Heart left ventricle (tissue), 16 donors: ENCODE data around the gene IPMK. TPM values are rescaled to one million over a fixed set of nuclear protein-coding genes. Genes with fewer than 3 reads are reported as not detected.

Experiments used
- ATAC-seq, 4 donors: fragments of 200-7000 bp; cut with Tn5 transposase; one replicate each; pipeline ENCODE4 v1.9.1; 2020 to 2022; ENCODE audit warnings: moderate library complexity in 4 of 4, mild to moderate bottlenecking in 3 of 4, moderate number of reproducible peaks in 1 of 4
- DNase-seq, 5 donors: peaks; one replicate each; pipeline ENCODE4 v3.0.0-alpha.2; 2020
- H3K27ac ChIP-seq, 12 donors: fragments of 200-600 bp; sonication (generic) in 4 of 12; one replicate each; pipeline versions ENCODE4 v1.5.0 to v1.8.0; 2016 to 2022; ENCODE audit warnings: mild to moderate bottlenecking in 2 of 12
- H3K27me3 ChIP-seq, 9 donors: fragments of 200-600 bp; sonication (generic) in 2 of 9; one replicate each; pipeline versions ENCODE4 v1.5.1 to v1.8.0; 2016 to 2022; ENCODE audit warnings: mild to moderate bottlenecking in 3 of 9
- H3K36me3 ChIP-seq, 9 donors: fragments of 200-600 bp; sonication (generic) in 2 of 9; one replicate each; pipeline versions ENCODE4 v1.5.0 to v1.8.0; 2018 to 2022; ENCODE audit warnings: mild to moderate bottlenecking in 2 of 9
- H3K4me1 ChIP-seq, 12 donors: fragments of 200-600 bp; sonication (generic) in 4 of 12; one replicate each; pipeline versions ENCODE4 v1.5.0 to v1.8.0; 2016 to 2022; ENCODE audit warnings: mild to moderate bottlenecking in 3 of 12
- H3K4me3 ChIP-seq, 12 donors: fragments of 200-600 bp; sonication (generic) in 4 of 12; one replicate each; pipeline versions ENCODE4 v1.5.0 to v1.8.0; 2017 to 2022; ENCODE audit warnings: mild to moderate bottlenecking in 9 of 12, moderate library complexity in 4 of 12
- H3K9me3 ChIP-seq, 12 donors: fragments of 200-600 bp; sonication (generic) in 4 of 12; one replicate each; pipeline versions ENCODE4 v1.5.0 to v1.8.0; 2016 to 2022; ENCODE audit warnings: mild to moderate bottlenecking in 1 of 12
- CTCF ChIP-seq, 12 donors: fragments of 200-600 bp; sonication (generic) in 4 of 12; IDR thresholded peaks; one replicate each; pipeline versions ENCODE4 v1.5.0 to v1.8.0; 2018 to 2022; ENCODE audit warnings: antibody characterized with exemption in 12 of 12, mild to moderate bottlenecking in 5 of 12
- POLR2A ChIP-seq, 2 donors: fragments of 450-650 bp; IDR thresholded peaks; one replicate each; pipeline ENCODE4 v1.6.1; 2017; ENCODE audit warnings: antibody characterized with exemption in 2 of 2, mild to moderate bottlenecking in 2 of 2, moderate library complexity in 2 of 2
- WGBS, 4 donors: extraction: QIAGEN DNeasy Blood & Tissue Kit in 2 of 4; methylation state at CpG; one replicate each; pipeline versions ENCODE4 v1.1.5 to v1.1.7; 2013 to 2018; 5-methylcytosine and 5-hydroxymethylcytosine counted together
- intact Hi-C, 10 donors: fragments of 100-400 bp; cut with DNase I; formaldehyde crosslinking; loops; one replicate each; pipeline versions ENCODE4 v1.11.1 to v1.14.2; 2022
- polyA plus RNA-seq, 2 donors: library from polyadenylated mRNA; stranded (reverse); fragments of 200-250 nt; gene quantifications; one replicate each; pipeline ENCODE4 v1.2.3, GENCODE V29; 2013
- total RNA-seq, 9 donors: library from RNA; depleted of rRNA in 2 of 9; stranded (reverse); fragments of >200 nt in 2 of 9; fragmentation: NEBNext Ultra II Directional in 3 of 9; extraction: Animal tissue kit (Norgen Biotek cat#: 25700) in 3 of 9; gene quantifications; one replicate each; pipeline versions ENCODE4 v1.1.0 to v1.2.4, GENCODE V29; 2016 to 2023
- donor health status: ischemic (EF 13 %, LVEDD 7.1; RV severe dilation, severe dysfunction).
- donor health status: healthy with polysubstance abuse.
- donor health status: DM: no; HTN: yes; CAD: no.
- donor health status: DM: no; HTN: no; CAD: no.
- donor health status: ischemic (EF 25% LVEDD 6.9; RV normal size, moderate dysfunction).
- donor health status: ischemic (EF 25% LVEDD 5.7; RV mildly dilated, moderate dysfunction).
- donor health status: healthy.
- donor health status: DM: yes; HTN: yes; CAD: no.
- donor health status: ischemic (EF 35%, LVEDD 5.7; RV mildly dilated, moderate dysfunction).
- donor health status: nonischemic (EF 11% LVEDD 7.7; RV severe dilation, severe dysfunction).
- donor health status: DM: yes; HTN: yes; CAD: no.
- donor health status: PGD.
- donor health status: ischemic (EF 29% LVEDD 5.4; RV normal size, mild dysfunction).
- donor health status: nonischemic (EF 23%, LVEDD 6.1; RV moderate dilation, normal function).

The IPMK gene
- total and polyA plus RNA-seq, 11 donors, result 0.95 to 4.2 (median 2.4) TPM

GRCh38 chr10:58152673-58153263 is 114.9 kb downstream of the IPMK start:
- Histone ChIP-seq H3K36me3 (no peaks in the 10 kb centered on the region), H3K4me1 (no peaks in the 10 kb centered on the region), H3K27ac (no peak overlapping the region), H3K9me3 (no peaks in the 10 kb centered on the region), H3K4me3 (no peak overlapping the region), H3K27me3 (peaks cover 0 to 3% (median 0%) of the 10 kb centered on the region in 9 donors)
- intact Hi-C loops, result loop anchor here in 6 of 10 donors (5.0 to 10.0 kb wide), 5 partner anchors 568 to 815 kb away; no protein-coding TSS in a partner anchor
- 31 to 33% (median 32%) methylated on average over 8 of the region's 8 CpGs for WGBS, 4 donors
- ATAC-seq, result no peak
- peak in 4 of 5 donors; percentile 13 to 36 (median 25) for DNase-seq
- TF ChIP-seq POLR2A (IDR thresholded peaks at IDR 0.05) (no peak), CTCF (IDR thresholded peaks at IDR 0.05) (peak; percentile 15 to 60 (median 44))

- DNase-seq (no peak), ATAC-seq (no peak)
- Histone ChIP-seq H3K4me3 (no peak overlapping the region), H3K4me1 (no peaks in the 10 kb centered on the region), H3K36me3 (no peaks in the 10 kb centered on the region), H3K27ac (no peak overlapping the region), H3K27me3 (peaks cover 0 to 3% (median 0%) of the 10 kb centered on the region in 9 donors), H3K9me3 (no peaks in the 10 kb centered on the region)
- 41 to 52% (median 43%) methylated on average over 1 of the region's 1 CpG for WGBS, 4 donors
- intact Hi-C loops, result loop anchor here in 6 of 10 donors (5.0 to 10.0 kb wide), 5 partner anchors 565 to 813 kb away; no protein-coding TSS in a partner anchor
- TF ChIP-seq POLR2A (IDR thresholded peaks at IDR 0.05), result no peak
- TF ChIP-seq CTCF (IDR thresholded peaks at IDR 0.05), result no peak
Measured at GRCh38 chr10:58150290-58150689, 117.4 kb downstream of the IPMK start.

GRCh38 chr10:58143944-58144343 is 123.8 kb downstream of the IPMK start:
- no peak for ATAC-seq
- TF ChIP-seq CTCF (IDR thresholded peaks at IDR 0.05) (no peak), POLR2A (IDR thresholded peaks at IDR 0.05) (no peak)
- no peaks in the 10 kb centered on the region for H3K4me1 ChIP-seq
- H3K36me3 ChIP-seq, result no peaks in the 10 kb centered on the region
- no peak overlapping the region for H3K4me3 ChIP-seq
- H3K9me3 ChIP-seq, result peaks cover 0 to 9% (median 0%) of the 10 kb centered on the region in 12 donors
- DNase-seq, result no peak
- H3K27me3 ChIP-seq, result no peaks in the 10 kb centered on the region
- intact Hi-C loops, result no loop called here
- no peak overlapping the region for H3K27ac ChIP-seq

Other genes starting within 250 kb of the IPMK start
- gene CISD1, start 1.3 kb upstream of the IPMK start, total RNA-seq, result 100 to 1,000 TPM in 8 of 9 donors, 10 to 100 TPM in 1; 73.9 to 179 (median 155) TPM
- 10 to 100 TPM; 75.6 to 91.2 TPM for gene CISD1, start 1.3 kb upstream of the IPMK start, polyA plus RNA-seq
- 10 to 100 TPM; 30.8 to 84.2 (median 51.1) TPM for gene UBE2D1, start 67.1 kb upstream of the IPMK start, total RNA-seq
- gene UBE2D1, start 67.1 kb upstream of the IPMK start, polyA plus RNA-seq, result 10 to 100 TPM; 16.9 to 44.9 TPM
- 10 to 100 TPM; 13.0 to 33.8 (median 21.2) TPM for gene TFAM, start 117.5 kb upstream of the IPMK start, total RNA-seq
- gene TFAM, start 117.5 kb upstream of the IPMK start, polyA plus RNA-seq, result 10 to 100 TPM in 1 of 2 donors, 1 to 10 TPM in 1; 4.6 to 18.8 TPM
- 10 to 100 TPM in 2 of 9 donors, 1 to 10 TPM in 7; 3.5 to 18.7 (median 4.8) TPM for gene BICC1, start 245.0 kb upstream of the IPMK start, total RNA-seq
- 1 to 10 TPM; 1.6 to 2.1 TPM for gene BICC1, start 245.0 kb upstream of the IPMK start, polyA plus RNA-seq